Measurements from ENCODE around the gene FAAP100.

FAAP100 gene

GRCh38 chr17:81522491-81523401 is 29.4 kb downstream of the FAAP100 start:
- DNase-seq: no peak

GRCh38 chr17:81520021-81520901 is 31.9 kb downstream of the FAAP100 start:
- DNase-seq: no peak

- peak; percentile 83 for DNase-seq
These were observed 32.7 kb downstream of the FAAP100 start for GRCh38 chr17:81519284-81520020.

- peak; percentile 71 for DNase-seq
These were observed 33.3 kb downstream of the FAAP100 start for GRCh38 chr17:81518785-81519283.

GRCh38 chr17:81518113-81518784 is 33.9 kb downstream of the FAAP100 start:
- peak; percentile 53 for DNase-seq

GRCh38 chr17:81517339-81518112 is 34.6 kb downstream of the FAAP100 start:
- DNase-seq: peak; percentile 56

- no peak for DNase-seq
These were observed 35.2 kb downstream of the FAAP100 start for GRCh38 chr17:81517009-81517338.

GRCh38 chr17:81516439-81516838 is 35.7 kb downstream of the FAAP100 start:
- DNase-seq: peak; percentile 55

GRCh38 chr17:81515530-81516041 is 36.6 kb downstream of the FAAP100 start:
- no peak for DNase-seq

GRCh38 chr17:81514739-81515529 is 37.2 kb downstream of the FAAP100 start:
- DNase-seq: peak; percentile 85

- DNase-seq: no peak
These were observed 37.7 kb downstream of the FAAP100 start for GRCh38 chr17:81514489-81514738.

- DNase-seq: peak; percentile 81
These were observed 38.2 kb downstream of the FAAP100 start for GRCh38 chr17:81513753-81514488.

- DNase-seq: peak; percentile 87
These were observed 38.8 kb downstream of the FAAP100 start for GRCh38 chr17:81513372-81513752.

- DNase-seq: peak; percentile 97
These were observed 39.4 kb downstream of the FAAP100 start, which contains the start of gene ACTG1 for GRCh38 chr17:81512562-81513371. TSS of gene ACTG1 (minus strand) at chr17:81512799. CDS start at chr17:81512354, 445 bp downstream.

- DNase-seq: peak; percentile 79
These were observed 40.2 kb downstream of the FAAP100 start for GRCh38 chr17:81511804-81512561.

- DNase-seq: no peak
These were observed 40.7 kb downstream of the FAAP100 start for GRCh38 chr17:81511554-81511803.

GRCh38 chr17:81510785-81511553 is 41.2 kb downstream of the FAAP100 start:
- DNase-seq: peak; percentile 72
